UCSD-AML1 (cell line): ENCODE data around the gene ATAD2B.
A peak's percentile ranks its signal among the peaks of the same experiment; 100 is the strongest.

Source experiments
- DNase-seq: peaks from one replicate; lab custom pipeline; 2025; ENCODE audit not compliant: unreplicated experiment; lab: John Stamatoyannopoulos, UW

The ATAD2B gene

DNA sequence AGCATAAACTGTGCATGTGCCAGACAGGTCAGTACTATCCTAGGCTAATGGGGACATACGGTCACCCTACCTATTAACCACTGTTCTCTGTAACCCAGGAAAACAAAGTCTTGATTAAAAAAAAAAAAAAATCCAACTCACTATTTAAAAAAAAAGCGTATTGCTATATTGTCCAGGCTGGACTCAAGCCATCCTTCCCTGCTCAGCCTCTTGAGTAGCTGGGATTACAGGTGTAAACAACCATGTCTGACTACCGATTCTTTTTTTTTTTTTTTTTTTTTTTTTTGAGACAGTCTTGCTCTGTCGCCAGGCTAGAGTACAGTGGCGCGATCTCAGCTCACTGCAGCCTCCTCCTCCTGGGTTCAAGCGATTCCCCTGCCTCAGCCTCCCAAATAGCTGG lies 11.6 kb downstream of the ATAD2B start:
- no peak for DNase-seq

DNA sequence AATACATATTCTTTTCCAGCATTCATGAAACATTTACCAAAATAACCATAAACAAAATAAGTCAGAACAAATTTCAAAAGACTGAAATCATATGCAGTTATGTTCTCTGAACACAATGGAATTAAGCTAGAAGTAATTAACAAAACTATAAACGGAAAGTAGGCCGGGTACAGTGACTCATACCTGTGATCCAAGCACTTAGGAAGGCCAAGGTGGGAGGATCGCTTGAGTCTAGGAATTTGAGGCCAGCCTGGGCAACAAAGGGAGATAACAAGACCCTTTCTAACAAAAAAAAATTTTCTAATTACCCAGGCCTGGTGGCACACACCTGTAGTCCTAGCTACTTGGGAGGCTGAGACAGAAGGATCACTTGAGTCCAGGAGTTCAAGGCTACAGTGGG lies 14.9 kb downstream of the ATAD2B start:
- no peak for DNase-seq

DNA sequence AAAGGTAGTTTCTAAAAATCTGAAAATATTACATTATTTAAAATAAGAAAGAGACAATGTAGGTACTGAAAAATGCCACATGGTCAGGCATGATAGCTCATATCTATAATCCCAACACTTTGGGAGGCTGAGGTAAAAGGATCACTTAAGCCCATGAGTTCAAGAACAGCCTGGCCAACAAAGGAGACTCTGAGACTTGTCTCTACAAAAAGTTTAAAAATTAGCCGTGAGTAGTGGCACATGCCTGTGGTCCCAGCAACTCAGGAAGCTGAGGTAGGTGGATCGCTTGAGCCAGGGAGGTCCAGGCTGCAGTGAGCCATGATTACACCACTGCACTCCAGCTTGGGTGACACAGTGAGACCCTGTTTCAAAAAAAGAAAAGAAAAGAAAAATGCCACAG lies 21.8 kb downstream of the ATAD2B start:
- peak; percentile 14 for DNase-seq

DNA sequence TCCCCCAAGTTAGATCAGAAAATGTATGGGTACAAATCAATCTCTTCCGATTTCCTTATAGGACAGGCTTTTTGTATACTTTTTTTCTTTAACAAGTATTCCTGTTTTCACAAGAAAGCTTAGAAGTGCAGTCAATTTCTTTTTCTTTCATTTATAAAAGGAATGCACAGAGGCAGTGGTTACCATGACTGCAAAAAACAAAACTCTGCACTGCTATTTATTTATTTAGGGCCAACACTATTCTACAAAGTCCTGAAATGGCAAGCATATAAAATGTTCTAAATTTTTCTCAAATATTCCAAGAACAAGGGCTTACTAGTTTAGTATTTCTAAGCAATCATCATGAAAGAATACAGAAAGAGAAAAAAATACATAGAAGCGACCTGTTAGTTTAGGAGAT lies 22.2 kb downstream of the ATAD2B start:
- no peak for DNase-seq

DNA sequence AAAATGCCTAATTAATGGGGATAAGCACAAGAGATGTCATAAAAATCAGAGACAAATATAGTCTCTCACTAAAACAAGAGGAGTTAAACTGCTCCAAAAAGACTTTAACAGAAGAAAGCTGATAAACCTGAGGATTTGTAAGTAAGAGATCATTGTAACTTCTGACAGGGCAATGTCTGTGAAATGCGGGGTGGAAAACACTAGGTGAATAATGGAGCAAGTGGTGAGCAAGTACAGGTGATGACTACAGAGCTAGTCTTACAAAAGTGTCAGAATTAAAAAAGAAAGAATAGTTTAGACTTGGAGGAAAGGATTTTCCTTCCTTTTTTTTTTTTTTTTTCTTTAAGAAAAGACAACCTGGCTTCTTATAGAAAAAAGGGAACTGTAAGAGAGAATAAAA lies 22.7 kb downstream of the ATAD2B start:
- DNase-seq: no peak

DNA sequence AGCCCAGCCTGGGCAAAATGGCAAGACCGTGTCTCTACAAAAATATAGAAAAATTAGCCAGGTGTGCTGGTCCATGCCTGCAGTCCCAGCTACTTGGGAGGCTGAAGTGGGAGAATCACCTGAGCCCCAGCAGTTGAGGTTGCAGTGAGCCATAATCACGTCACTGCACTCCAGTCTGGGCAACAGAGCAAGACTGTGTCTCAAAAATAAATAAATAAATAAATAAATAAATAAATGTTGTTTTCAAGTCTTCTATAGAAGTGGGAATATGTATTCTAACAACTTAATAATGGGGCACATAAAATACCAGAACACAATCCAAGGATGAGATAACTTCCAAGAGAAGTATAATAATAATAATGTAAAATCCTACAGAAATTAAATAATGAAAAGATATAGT lies 23.9 kb downstream of the ATAD2B start:
- no peak for DNase-seq

DNA sequence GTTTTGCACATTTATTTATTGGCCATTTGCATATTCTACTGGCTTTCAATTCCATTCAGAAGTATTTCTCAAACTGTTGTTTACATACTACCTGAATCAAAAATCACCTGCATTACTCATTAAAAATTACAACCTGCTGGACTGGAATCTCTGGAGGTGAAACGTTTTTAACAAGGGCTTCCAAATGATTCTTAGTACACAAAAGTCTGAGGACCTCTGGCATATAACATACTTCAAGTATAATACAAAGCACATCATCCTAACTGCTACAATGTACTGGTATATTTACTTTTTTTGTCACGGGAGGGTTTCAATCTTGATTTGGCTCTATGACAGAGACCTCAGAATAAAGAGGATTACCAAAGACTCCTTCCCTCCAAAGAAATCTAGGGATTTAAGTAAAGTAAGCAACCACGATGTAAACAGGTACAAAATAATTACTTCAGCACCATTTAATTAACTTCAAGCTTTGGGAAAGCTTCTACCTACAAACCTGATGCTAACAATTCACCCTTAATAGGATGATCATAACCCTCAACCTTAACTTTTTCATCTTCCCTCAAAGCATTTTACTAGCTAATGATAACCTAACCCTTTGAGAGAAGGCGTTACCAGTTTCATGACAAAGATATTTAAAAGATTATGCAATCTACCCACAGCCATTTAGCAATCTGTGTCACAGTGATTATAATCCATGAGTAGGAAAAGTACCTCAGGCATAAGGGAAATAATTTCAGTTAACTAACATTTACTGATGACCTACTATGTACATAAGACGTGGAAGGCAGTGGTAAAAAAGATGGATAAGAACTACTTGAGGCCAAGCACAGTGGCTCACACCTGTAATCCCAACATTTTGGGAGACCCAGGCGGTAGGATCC lies 24.7 kb downstream of the ATAD2B start:
- no peak for DNase-seq

DNA sequence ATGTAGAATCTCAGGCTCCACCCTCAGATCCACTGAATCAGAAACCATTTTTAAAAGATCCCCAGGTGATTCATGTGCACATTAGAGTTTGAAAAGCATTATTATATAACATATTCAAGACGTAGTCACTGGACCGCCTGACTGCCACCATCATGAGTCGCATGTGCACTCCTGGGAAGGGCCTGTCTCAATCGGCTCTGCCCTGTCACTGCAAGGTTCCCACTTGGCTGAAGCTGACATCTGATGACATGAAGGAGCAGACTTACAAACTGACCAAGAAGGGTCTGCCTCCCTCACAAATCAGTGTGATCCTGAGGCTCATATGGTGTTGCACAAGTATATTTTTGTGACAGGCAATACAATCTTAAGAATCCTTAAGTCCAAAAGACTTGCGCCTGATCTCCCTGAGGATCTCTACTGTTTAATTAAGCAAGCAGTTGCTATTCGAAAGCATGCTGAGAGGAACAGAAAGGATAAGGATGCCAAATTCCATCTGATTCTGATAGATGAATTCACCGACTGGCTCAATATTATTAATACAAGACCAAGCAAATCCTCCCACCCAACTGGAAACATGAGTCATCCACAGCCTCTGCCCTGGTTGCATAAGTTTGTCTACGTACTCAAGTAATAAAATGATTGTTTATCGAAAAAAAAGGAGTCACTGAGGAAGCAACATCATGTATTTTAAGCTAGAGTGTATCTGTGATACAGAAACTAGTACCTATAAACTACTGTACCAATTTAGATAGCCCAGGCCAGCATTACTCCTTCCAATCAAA lies 26.2 kb downstream of the ATAD2B start:
- no peak for DNase-seq

DNA sequence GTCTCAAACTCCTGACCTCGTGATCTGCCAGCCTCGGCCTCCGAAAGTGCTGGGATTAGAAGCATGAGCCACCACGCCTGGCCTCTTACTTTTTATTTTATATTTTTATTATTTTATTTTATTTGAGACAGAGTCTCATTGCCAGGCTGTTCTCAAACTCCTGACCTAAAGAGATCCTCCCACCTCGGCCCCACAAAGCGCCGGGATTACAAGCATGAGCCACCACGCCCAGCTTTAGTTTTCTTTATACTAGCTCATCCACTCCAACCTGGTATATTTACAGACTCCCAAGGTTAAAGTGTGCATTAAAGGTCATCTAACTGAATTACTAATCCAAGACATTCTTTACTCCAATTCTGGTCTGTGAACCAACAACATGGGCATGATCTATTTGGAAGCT lies 26.8 kb downstream of the ATAD2B start:
- DNase-seq: no peak

DNA sequence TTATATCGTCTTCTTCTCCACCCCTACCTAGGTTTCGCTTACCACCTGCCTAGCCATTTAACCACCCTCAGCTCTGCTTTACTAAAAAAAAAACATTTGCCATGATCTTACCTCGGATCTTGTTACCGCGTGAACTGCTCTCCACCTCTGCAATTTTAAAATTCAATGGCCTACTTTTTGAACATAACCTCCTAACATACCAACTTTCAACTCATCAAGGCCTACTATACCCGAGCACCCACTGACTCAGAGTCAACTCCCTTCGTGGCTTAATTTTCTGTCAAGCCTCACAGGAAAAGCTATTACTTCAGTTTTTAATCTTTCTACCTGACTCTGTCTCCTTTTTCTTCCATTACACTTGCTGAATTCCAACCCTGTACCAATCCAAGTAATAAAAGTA lies 55.7 kb downstream of the ATAD2B start:
- DNase-seq: no peak

DNA sequence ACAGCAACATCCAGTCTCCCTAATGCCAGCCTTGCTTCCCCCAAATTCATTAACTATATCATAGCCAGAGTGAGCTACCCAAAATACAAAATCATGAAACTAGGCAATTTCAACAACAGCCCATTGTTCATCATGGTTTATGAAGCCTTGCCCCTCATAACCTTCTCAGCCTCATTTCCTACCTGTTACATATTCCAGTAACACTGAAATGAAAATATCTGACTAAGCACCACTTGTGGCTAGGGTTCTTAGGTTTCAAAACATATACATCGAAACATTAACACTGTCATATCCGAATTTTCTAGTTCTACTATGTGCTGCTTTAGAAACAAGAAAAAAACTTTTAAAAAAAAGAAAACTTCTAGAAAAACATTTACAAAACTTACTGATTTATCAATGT lies 59.5 kb downstream of the ATAD2B start:
- no peak for DNase-seq

DNA sequence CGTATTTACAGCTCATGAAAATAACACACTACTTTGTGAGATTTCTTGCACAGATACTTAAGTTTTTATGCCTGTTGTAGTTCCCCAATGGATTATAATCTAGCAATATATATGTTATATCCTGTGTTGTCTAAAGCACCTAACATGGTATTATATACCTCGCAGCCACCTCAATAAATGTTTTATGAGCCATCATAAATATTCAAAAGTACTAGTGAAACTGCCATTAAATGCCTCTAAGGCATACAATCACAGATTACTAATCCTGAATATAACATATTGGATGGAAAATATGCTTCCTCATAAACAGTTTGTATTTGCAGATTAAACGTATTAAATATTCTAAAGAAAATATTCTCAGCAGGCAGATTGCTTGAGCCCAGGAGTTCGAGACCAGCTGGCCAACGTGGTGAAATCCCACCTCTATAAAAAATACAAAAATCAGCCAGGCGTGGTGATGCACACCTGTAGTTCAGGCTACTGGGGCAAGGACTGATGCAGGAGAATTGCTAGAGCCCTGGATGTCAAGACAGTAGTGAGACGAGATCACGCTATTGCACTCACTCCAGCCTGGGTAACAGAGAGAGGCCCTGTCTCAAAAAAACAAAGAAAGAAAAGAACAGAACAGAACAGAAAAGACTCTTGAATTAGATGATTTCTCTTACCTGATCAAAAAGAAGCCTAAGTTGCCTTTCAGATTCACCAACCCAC lies 64.1 kb downstream of the ATAD2B start:
- DNase-seq: no peak

DNA sequence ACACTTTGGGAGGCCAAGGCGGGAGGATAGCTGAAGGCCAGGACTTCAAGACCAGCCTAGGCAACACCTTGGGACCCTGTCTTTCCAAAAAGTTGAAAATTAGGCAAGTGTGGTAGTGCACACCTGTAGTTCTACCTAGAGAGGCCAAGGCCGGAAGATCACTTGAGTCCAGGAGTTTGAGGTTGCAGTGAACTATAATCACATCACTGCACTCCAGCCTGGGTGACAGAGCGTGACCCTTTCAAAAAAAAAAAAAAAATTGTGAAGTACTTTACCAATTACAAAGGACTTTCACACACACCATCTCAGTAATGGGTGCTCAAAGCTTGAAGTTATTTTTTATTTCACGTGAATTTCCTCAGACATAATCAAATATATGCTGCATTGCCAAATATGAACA lies 65.0 kb downstream of the ATAD2B start:
- no peak for DNase-seq

DNA sequence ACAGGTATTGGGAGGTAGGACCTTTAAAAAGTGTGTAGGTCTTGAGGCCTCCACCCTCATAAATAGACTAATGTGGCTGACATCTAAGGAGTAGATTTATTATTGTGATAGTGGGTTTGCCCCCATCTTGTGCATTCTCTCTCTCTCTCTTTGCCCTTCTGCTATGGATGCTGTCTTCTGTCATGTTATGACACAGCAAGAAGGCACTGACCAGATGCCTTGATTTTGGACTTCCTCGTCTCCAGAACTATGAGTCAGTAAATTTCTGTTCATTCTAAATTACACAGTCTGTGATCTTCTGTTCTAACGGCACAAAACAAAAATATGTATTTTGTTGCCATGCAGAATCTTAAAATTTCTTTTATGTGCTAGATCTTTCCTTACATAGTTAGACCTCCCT lies 66.9 kb downstream of the ATAD2B start:
- no peak for DNase-seq

DNA sequence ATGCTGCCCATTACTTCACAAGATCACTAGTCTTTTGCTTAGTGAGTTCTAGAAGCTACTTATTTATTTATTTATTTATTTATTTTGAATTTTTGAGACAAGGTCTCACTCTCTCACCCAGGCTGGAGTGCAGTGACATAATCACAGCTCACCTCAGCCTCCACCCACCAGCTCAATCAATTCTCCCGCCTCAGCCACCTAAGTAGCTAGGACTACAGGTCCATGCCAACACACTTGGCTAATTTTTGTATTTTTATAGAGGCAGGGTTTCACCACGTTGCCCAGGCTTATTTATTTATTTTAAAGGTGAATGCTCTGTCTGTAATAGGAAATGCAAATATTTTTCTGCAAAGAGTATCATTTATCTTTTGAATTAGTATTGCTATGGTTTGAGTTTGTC lies 67.7 kb downstream of the ATAD2B start:
- DNase-seq: no peak

DNA sequence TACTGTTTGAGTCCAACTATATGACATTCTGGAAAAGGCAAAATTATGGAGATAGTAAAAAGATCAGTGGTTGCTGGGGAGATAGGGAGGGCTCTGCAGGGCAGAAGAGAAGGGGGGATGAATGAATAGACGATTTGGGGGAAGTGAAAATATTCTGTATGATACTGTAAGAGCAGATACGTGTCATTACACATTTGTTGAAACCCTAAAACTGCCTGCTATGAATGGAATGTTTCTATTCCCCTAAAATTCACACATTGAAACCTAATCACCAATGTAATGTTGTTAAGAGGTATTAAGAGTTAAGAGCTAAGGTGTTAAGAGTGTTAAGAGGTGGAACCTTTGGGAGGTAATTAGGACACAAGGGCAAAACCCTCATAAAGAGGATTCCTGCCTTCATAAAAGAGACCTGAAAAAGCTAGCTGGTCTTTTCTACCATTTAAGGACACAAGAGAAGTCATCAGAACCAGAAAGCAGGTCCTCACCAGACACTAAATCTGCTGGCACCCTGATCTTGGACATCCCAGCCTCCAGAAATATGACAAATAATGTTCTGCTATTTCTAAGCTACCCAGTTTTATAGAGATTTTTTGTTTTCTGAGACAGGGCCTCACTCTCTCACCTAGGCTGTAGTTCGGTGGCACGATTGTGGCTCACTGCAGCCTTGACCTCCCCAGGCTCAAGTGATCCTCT lies 76.2 kb downstream of the ATAD2B start:
- no peak for DNase-seq

DNA sequence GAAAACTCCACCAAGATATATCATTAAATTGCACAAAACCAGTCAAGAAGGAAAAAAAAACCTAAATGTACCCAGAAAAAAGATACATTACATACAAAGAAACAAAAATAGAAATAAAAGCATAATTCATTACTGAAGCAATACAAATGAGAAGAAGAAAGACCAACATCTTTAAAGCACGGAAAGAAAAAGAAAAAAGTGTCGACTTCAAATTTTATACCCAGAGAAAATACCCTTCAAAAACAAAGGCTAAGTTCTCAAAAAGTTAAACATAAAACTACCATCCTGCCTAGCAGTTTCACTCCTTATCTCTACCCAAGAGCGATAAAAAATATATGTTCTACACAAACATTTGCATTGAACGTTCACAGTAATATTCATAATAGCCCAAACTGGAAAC lies 82.0 kb downstream of the ATAD2B start:
- no peak for DNase-seq

DNA sequence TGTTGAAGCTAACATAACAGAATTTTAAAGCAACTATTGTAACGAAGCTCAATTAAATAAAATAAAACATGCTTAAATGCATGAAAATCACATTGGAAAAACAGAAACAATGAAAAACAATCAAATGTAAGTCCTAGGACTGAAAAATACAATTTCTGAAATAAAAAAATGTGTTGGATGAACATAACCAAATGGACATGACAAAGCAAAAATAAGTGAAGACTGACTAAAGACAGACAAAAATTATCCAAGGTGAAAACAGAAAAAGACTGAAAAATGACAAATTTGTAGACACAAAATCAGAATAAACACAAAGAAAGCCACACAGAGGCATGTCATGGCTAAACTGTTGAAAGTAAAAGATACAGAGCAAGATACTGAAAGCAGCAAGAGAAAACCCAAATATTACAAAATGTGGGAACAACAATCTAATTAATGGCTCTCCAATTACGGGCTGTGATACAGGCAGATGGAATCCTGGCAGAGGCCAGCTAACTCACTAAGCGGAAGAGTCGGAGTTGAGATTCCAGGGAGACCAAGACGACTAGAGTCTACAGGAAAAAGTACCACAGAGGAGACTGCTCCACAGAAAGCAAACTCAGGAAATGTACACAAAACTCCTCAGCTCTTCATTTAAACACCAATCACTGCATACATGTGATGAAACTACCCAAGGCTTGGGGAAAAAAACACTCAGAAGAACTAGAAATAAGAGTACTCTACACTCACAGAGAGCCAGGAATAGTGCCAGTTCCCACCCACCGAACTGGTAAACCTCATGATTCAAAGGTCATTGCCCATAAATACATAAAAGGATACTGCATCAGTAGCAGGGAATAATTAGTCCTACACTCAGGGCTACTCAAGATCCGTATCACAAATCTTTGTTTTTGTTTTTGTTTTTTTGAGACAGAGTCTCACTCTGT lies 83.6 kb downstream of the ATAD2B start:
- no peak for DNase-seq

DNA sequence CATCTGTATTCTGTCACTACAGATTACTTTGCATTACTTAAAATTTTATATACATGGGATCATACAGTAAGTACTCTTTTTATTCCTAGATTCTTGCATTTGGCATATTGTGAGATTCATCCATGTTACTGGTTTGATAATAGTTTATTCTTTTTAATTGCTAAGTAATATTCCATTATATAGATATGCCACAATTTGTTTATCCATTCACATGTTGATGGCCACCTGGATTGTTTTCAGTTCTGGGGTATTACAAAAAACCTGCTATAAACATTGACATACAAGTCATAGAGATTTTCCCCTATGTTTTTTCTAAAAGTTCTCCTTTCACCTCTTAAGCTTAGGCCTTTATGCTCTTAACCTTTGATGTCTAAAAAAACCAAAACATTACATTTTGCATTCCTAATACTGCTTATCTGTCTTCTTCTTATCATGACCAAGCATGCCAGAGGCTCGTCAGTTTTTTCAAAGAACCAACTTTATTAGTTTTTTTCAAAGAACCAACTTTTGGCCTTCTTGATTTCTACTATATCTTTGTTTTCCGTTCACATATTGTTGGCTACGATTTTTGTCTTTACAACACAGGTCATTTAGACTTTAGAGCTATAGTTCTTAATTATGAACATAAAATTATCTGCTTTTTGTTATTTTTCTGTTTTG lies 86.9 kb downstream of the ATAD2B start:
- DNase-seq: no peak

DNA sequence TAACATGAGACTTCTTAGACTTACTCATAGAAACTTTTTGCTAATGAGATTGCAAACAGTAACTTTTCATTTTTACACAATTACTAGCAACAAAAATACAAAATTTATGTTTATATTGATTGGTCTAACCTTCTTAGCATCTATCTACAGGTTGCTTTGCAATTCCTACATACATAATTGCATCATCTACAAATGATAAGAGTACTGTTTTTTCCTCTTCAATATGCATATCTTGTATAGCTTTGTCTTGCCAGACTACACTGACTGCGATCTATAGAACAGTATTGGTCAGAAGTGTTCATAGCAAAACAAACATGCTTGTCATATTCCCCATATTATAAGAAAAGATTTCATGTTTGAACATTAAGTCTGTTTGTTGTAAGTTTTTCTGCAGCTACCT lies 87.9 kb downstream of the ATAD2B start:
- DNase-seq: no peak
